Sigmoid colon (tissue), 4 donors: ENCODE results near the gene GADD45GIP1.

Source experiments
- CTCF ChIP-seq, 4 experiments: fragments of 450-650 bp in 3 of 4; fragments of 200-600 bp in 1 of 4; IDR thresholded peaks; one replicate each; pipeline ENCODE4 v1.5.1; 2016 to 2019; ENCODE audit warnings: antibody characterized with exemption in 4 of 4, mild to moderate bottlenecking in 3 of 4, moderate library complexity in 2 of 4
- POLR2AphosphoS5 ChIP-seq, 4 donors: sonication (generic); formaldehyde crosslinking; IDR thresholded peaks; one replicate each; pipeline ENCODE4 v1.6.1; 2017; ENCODE audit warnings: antibody characterized with exemption in 4 of 4

GRCh38 chr19:12937093-12937926 is 19.7 kb downstream of the GADD45GIP1 start:
- TF ChIP-seq POLR2AphosphoS5 (IDR thresholded peaks at IDR 0.05) (no peak), CTCF (IDR thresholded peaks at IDR 0.05) (peak in 1 of 4 experiments; percentile 7)
